ENCODE results near the gene TAOK3.
A peak's percentile ranks its signal among the peaks of the same experiment; 100 is the strongest.

Gene TAOK3

GRCh38 chr12:118391424-118391823 lies 18.7 kb upstream of the TAOK3 start:
- H3K36me3 ChIP-seq (ENCODE audit: insufficient read depth, low read length): peaks cover 76% of the 10 kb centered on the region
- no peaks in the 10 kb centered on the region for H3K4me1 ChIP-seq (ENCODE audit: insufficient read depth, low read length)
- no peak overlapping the region for H3K4me3 ChIP-seq (ENCODE audit: low read length)
- H3K9me3 ChIP-seq (ENCODE audit: low read length): no peaks in the 10 kb centered on the region
- H3K27me3 ChIP-seq (ENCODE audit: insufficient read depth, low read length): no peaks in the 10 kb centered on the region
- H2AFZ ChIP-seq (ENCODE audit: low read depth, low read length): no peak overlapping the region

GRCh38 chr12:118377884-118378470 lies 5.3 kb upstream of the TAOK3 start:
- peaks cover 34% of the 10 kb centered on the region for H3K4me1 ChIP-seq (ENCODE audit: insufficient read depth, low read length)
- no peaks in the 10 kb centered on the region for H3K27me3 ChIP-seq (ENCODE audit: insufficient read depth, low read length)
- no peaks in the 10 kb centered on the region for H3K9me3 ChIP-seq (ENCODE audit: low read length)
- no peak overlapping the region for H2AFZ ChIP-seq (ENCODE audit: low read depth, low read length)
- H3K4me3 ChIP-seq (ENCODE audit: low read length): peak overlapping the region; percentile 96
- H3K36me3 ChIP-seq (ENCODE audit: insufficient read depth, low read length): peaks cover 30% of the 10 kb centered on the region

GRCh38 chr12:118377021-118377883 lies 4.5 kb upstream of the TAOK3 start:
- Histone ChIP-seq H2AFZ (ENCODE audit: low read depth, low read length) (peak overlapping the region; percentile 60), H3K27me3 (ENCODE audit: insufficient read depth, low read length) (no peaks in the 10 kb centered on the region), H3K36me3 (ENCODE audit: insufficient read depth, low read length) (peaks cover 28% of the 10 kb centered on the region), H3K9me3 (ENCODE audit: low read length) (no peaks in the 10 kb centered on the region), H3K4me3 (ENCODE audit: low read length) (peak overlapping the region; percentile 96), H3K4me1 (ENCODE audit: insufficient read depth, low read length) (peaks cover 34% of the 10 kb centered on the region)

GRCh38 chr12:118376089-118377020 lies 3.6 kb upstream of the TAOK3 start, which contains the start of gene SUDS3:
SUDS3 (plus strand) TSS chr12:118376555; CDS start chr12:118376692, 137 bp downstream.
- Histone ChIP-seq H2AFZ (ENCODE audit: low read depth, low read length) (peak within 1 kb of the TSS; percentile 60), H3K4me3 (ENCODE audit: low read length) (peak within 1 kb of the TSS; percentile 96), H3K4me1 (ENCODE audit: insufficient read depth, low read length) (peaks cover 42% of the 10 kb centered on the region), H3K9me3 (ENCODE audit: low read length) (no peaks in the 10 kb centered on the region), H3K27me3 (ENCODE audit: insufficient read depth, low read length) (peaks cover 6% of the 10 kb centered on the region), H3K36me3 (ENCODE audit: insufficient read depth, low read length) (peaks cover 20% of the 10 kb centered on the region)

- Histone ChIP-seq H3K9me3 (ENCODE audit: low read length) (no peaks in the 10 kb centered on the region), H3K4me3 (ENCODE audit: low read length) (peak overlapping the region; percentile 96), H3K36me3 (ENCODE audit: insufficient read depth, low read length) (peaks cover 11% of the 10 kb centered on the region), H3K27me3 (ENCODE audit: insufficient read depth, low read length) (peaks cover 16% of the 10 kb centered on the region), H3K4me1 (ENCODE audit: insufficient read depth, low read length) (peaks cover 43% of the 10 kb centered on the region), H2AFZ (ENCODE audit: low read depth, low read length) (no peak overlapping the region)
Measured at GRCh38 chr12:118375348-118375747, 2.6 kb upstream of the TAOK3 start.

GRCh38 chr12:118374909-118375308 lies 2.2 kb upstream of the TAOK3 start:
- Histone ChIP-seq H3K9me3 (ENCODE audit: low read length) (no peaks in the 10 kb centered on the region), H3K4me3 (ENCODE audit: low read length) (no peak overlapping the region), H3K27me3 (ENCODE audit: insufficient read depth, low read length) (peaks cover 21% of the 10 kb centered on the region), H3K36me3 (ENCODE audit: insufficient read depth, low read length) (peaks cover 7% of the 10 kb centered on the region), H3K4me1 (ENCODE audit: insufficient read depth, low read length) (peaks cover 43% of the 10 kb centered on the region), H2AFZ (ENCODE audit: low read depth, low read length) (no peak overlapping the region)

GRCh38 chr12:118374126-118374725 lies 1.5 kb upstream of the TAOK3 start:
- Histone ChIP-seq H2AFZ (ENCODE audit: low read depth, low read length) (no peak overlapping the region), H3K4me3 (ENCODE audit: low read length) (peak overlapping the region; percentile 95)

GRCh38 chr12:118373616-118374015 lies 909 bp upstream of the TAOK3 start:
- H3K4me3 ChIP-seq (ENCODE audit: low read length): peak overlapping the region; percentile 95
- H3K36me3 ChIP-seq (ENCODE audit: insufficient read depth, low read length): no peaks in the 10 kb centered on the region
- peaks cover 25% of the 10 kb centered on the region for H3K27me3 ChIP-seq (ENCODE audit: insufficient read depth, low read length)
- no peaks in the 10 kb centered on the region for H3K9me3 ChIP-seq (ENCODE audit: low read length)
- H3K4me1 ChIP-seq (ENCODE audit: insufficient read depth, low read length): peaks cover 43% of the 10 kb centered on the region
- H2AFZ ChIP-seq (ENCODE audit: low read depth, low read length): peak overlapping the region; percentile 68

More at GRCh38 chr12:118374126-118374725, 1.5 kb upstream of the TAOK3 start:
- peaks cover 43% of the 10 kb centered on the region for H3K4me1 ChIP-seq (ENCODE audit: insufficient read depth, low read length)
- H3K27me3 ChIP-seq (ENCODE audit: insufficient read depth, low read length): peaks cover 25% of the 10 kb centered on the region
- peaks cover under 1% of the 10 kb centered on the region for H3K36me3 ChIP-seq (ENCODE audit: insufficient read depth, low read length)
- H3K9me3 ChIP-seq (ENCODE audit: low read length): no peaks in the 10 kb centered on the region

- H3K4me3 ChIP-seq (ENCODE audit: low read length): peak overlapping the region; percentile 94
- no peaks in the 10 kb centered on the region for H3K9me3 ChIP-seq (ENCODE audit: low read length)
- H3K27me3 ChIP-seq (ENCODE audit: insufficient read depth, low read length): peaks cover 25% of the 10 kb centered on the region
- H3K4me1 ChIP-seq (ENCODE audit: insufficient read depth, low read length): peaks cover 28% of the 10 kb centered on the region
- peak overlapping the region; percentile 98 for H2AFZ ChIP-seq (ENCODE audit: low read depth, low read length)
- H3K36me3 ChIP-seq (ENCODE audit: insufficient read depth, low read length): no peaks in the 10 kb centered on the region
Measured at GRCh38 chr12:118371321-118372282, 1.1 kb downstream of the TAOK3 start.

GRCh38 chr12:118370601-118371000 lies 2.1 kb downstream of the TAOK3 start:
- no peaks in the 10 kb centered on the region for H3K9me3 ChIP-seq (ENCODE audit: low read length)
- no peak overlapping the region for H3K4me3 ChIP-seq (ENCODE audit: low read length)
- H3K4me1 ChIP-seq (ENCODE audit: insufficient read depth, low read length): peaks cover 24% of the 10 kb centered on the region
- peaks cover 25% of the 10 kb centered on the region for H3K27me3 ChIP-seq (ENCODE audit: insufficient read depth, low read length)
- H2AFZ ChIP-seq (ENCODE audit: low read depth, low read length): peak overlapping the region; percentile 98
- H3K36me3 ChIP-seq (ENCODE audit: insufficient read depth, low read length): no peaks in the 10 kb centered on the region

- H3K9me3 ChIP-seq (ENCODE audit: low read length): no peaks in the 10 kb centered on the region
- peaks cover 14% of the 10 kb centered on the region for H3K4me1 ChIP-seq (ENCODE audit: insufficient read depth, low read length)
- H3K4me3 ChIP-seq (ENCODE audit: low read length): no peak overlapping the region
- H3K36me3 ChIP-seq (ENCODE audit: insufficient read depth, low read length): no peaks in the 10 kb centered on the region
- no peak overlapping the region for H2AFZ ChIP-seq (ENCODE audit: low read depth, low read length)
- peaks cover 25% of the 10 kb centered on the region for H3K27me3 ChIP-seq (ENCODE audit: insufficient read depth, low read length)
Measured at GRCh38 chr12:118368821-118369220, 3.9 kb downstream of the TAOK3 start.

Data from neuron (in vitro differentiated cells).